ENCODE results near the gene CGRRF1.

DNA sequence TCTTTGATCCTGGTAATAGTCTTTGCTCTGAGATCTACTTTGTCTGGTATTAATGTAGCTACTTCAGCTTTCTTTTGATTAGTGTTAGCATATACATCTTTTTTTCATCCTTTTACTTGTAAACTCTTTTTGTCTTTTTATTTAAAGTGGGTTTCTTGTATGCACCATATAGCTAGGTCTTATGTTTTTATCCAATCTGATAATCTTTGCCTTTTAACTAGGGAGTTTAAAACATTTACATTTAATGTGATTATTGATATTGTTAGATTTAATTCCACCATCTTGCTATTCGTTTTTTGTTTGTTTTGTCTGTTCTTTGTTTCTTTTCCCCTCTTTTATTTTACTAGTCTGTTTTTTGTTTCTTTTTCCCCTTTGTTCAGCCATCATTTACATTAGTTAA, 6.0 kb downstream of the CGRRF1 start:
- TF ChIP-seq, protein P1, sequence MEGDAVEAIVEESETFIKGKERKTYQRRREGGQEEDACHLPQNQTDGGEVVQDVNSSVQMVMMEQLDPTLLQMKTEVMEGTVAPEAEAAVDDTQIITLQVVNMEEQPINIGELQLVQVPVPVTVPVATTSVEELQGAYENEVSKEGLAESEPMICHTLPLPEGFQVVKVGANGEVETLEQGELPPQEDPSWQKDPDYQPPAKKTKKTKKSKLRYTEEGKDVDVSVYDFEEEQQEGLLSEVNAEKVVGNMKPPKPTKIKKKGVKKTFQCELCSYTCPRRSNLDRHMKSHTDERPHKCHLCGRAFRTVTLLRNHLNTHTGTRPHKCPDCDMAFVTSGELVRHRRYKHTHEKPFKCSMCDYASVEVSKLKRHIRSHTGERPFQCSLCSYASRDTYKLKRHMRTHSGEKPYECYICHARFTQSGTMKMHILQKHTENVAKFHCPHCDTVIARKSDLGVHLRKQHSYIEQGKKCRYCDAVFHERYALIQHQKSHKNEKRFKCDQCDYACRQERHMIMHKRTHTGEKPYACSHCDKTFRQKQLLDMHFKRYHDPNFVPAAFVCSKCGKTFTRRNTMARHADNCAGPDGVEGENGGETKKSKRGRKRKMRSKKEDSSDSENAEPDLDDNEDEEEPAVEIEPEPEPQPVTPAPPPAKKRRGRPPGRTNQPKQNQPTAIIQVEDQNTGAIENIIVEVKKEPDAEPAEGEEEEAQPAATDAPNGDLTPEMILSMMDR (IDR thresholded peaks at IDR 0.05) = no peak
- TF ChIP-seq POLR2AphosphoS5 (IDR thresholded peaks at IDR 0.05) = no peak
- no peak for TF ChIP-seq EP300 (IDR thresholded peaks at IDR 0.05)
- no peak for TF ChIP-seq POLR2A (IDR thresholded peaks at IDR 0.05)
